ACC112 (cell line): ENCODE measurements around the gene NOP56.

ENCODE experiments used
- H2AFZ ChIP-seq: fragments of 200-600 bp; sonication (generic); one replicate; pipeline ENCODE4 v1.6.0; 2017; ENCODE audit warnings: antibody characterized with exemption, low read length; ENCODE audit not compliant: unreplicated experiment
- H3K27ac ChIP-seq: fragments of 200-600 bp; sonication (generic); 2 replicates; pipeline ENCODE4 v1.5.1; 2014; ENCODE audit warnings: low read depth, mild to moderate bottlenecking, antibody characterized with exemption, low read length, moderate library complexity
- H3K27me3 ChIP-seq: fragments of 200-600 bp; sonication (generic); 2 replicates; pipeline ENCODE4 v1.6.1; 2014; ENCODE audit warnings: mild to moderate bottlenecking, antibody characterized with exemption, low read length, moderate library complexity, mixed read lengths; ENCODE audit not compliant: insufficient read depth
- H3K36me3 ChIP-seq: fragments of 200-600 bp; sonication (generic); 2 replicates; pipeline ENCODE4 v1.6.1; 2016; ENCODE audit warnings: mild to moderate bottlenecking, antibody characterized with exemption, low read length, moderate library complexity, mixed read lengths; ENCODE audit not compliant: insufficient read depth
- H3K4me1 ChIP-seq: fragments of 200-600 bp; sonication (generic); one replicate; pipeline ENCODE4 v1.6.1; 2016; ENCODE audit warnings: low read length, mixed read lengths; ENCODE audit not compliant: insufficient read depth, unreplicated experiment, control insufficient read depth
- H3K4me3 ChIP-seq: fragments of 200-600 bp; sonication (generic); 2 replicates; pipeline ENCODE4 v1.5.1; 2014; ENCODE audit warnings: mild to moderate bottlenecking, low read depth, low read length
- H3K79me2 ChIP-seq: fragments of 200-600 bp; sonication (generic); one replicate; pipeline ENCODE4 v1.6.0; 2016; ENCODE audit warnings: low read length; ENCODE audit not compliant: control insufficient read depth, unreplicated experiment, insufficient read depth

NOP56 gene

GRCh38 chr20:2703716-2704475 lies 51.5 kb downstream of the NOP56 start:
- no peak overlapping the region for H3K27ac ChIP-seq
- no peaks in the 10 kb centered on the region for H3K79me2 ChIP-seq
- H3K27me3 ChIP-seq: peaks cover 90% of the 10 kb centered on the region
- H3K36me3 ChIP-seq: no peaks in the 10 kb centered on the region
- H3K4me1 ChIP-seq: no peaks in the 10 kb centered on the region
- H2AFZ ChIP-seq: no peak overlapping the region
- no peak overlapping the region for H3K4me3 ChIP-seq

- Histone ChIP-seq H3K27me3 (peaks cover 89% of the 10 kb centered on the region), H2AFZ (no peak overlapping the region), H3K36me3 (no peaks in the 10 kb centered on the region), H3K4me1 (no peaks in the 10 kb centered on the region), H3K27ac (no peak overlapping the region), H3K79me2 (no peaks in the 10 kb centered on the region), H3K4me3 (no peak overlapping the region)
Measured at GRCh38 chr20:2705931-2706645, 53.7 kb downstream of the NOP56 start.

GRCh38 chr20:2706688-2707352 lies 54.4 kb downstream of the NOP56 start:
- H3K4me3 ChIP-seq: no peak overlapping the region
- no peak overlapping the region for H2AFZ ChIP-seq
- H3K36me3 ChIP-seq: no peaks in the 10 kb centered on the region
- peaks cover 89% of the 10 kb centered on the region for H3K27me3 ChIP-seq
- no peak overlapping the region for H3K27ac ChIP-seq
- H3K4me1 ChIP-seq: no peaks in the 10 kb centered on the region
- H3K79me2 ChIP-seq: no peaks in the 10 kb centered on the region

GRCh38 chr20:2707353-2708072 lies 55.1 kb downstream of the NOP56 start:
- no peak overlapping the region for H3K4me3 ChIP-seq
- H3K79me2 ChIP-seq: no peaks in the 10 kb centered on the region
- no peaks in the 10 kb centered on the region for H3K4me1 ChIP-seq
- no peak overlapping the region for H3K27ac ChIP-seq
- no peak overlapping the region for H2AFZ ChIP-seq
- peaks cover 93% of the 10 kb centered on the region for H3K27me3 ChIP-seq
- H3K36me3 ChIP-seq: no peaks in the 10 kb centered on the region
